Loucy (cell line): ENCODE results near the gene ILF3.

Experiments
- H2AFZ ChIP-seq: fragments of 200-600 bp; sonication (generic); 2 replicates; pipeline ENCODE4 v1.6.0; 2016; ENCODE audit warnings: antibody characterized with exemption, mild to moderate bottlenecking, low read length, moderate library complexity
- H3F3A ChIP-seq: fragments of 200-600 bp; 2 replicates; pipeline ENCODE4 v1.6.0; 2016; ENCODE audit warnings: antibody characterized with exemption, low read depth, mild to moderate bottlenecking
- H3K27me3 ChIP-seq: fragments of 200-600 bp; sonication (generic); 2 replicates; pipeline ENCODE4 v1.6.1; 2014; ENCODE audit warnings: low read length, mild to moderate bottlenecking; ENCODE audit not compliant: insufficient read depth, poor library complexity, severe bottlenecking
- H3K36me3 ChIP-seq: fragments of 200-600 bp; sonication (generic); 2 replicates; pipeline ENCODE4 v1.6.1; 2016; ENCODE audit warnings: low read length; ENCODE audit not compliant: insufficient read depth
- H3K4me1 ChIP-seq: fragments of 200-600 bp; sonication (generic); 2 replicates; pipeline ENCODE4 v1.5.1; 2014; ENCODE audit warnings: low read length, mild to moderate bottlenecking; ENCODE audit not compliant: insufficient read depth, poor library complexity, severe bottlenecking
- H3K4me2 ChIP-seq: fragments of 200-600 bp; sonication (generic); 2 replicates; pipeline ENCODE4 v1.6.0; 2014; ENCODE audit warnings: antibody characterized with exemption, low read length, low read depth, mild to moderate bottlenecking; ENCODE audit not compliant: poor library complexity, severe bottlenecking
- H3K4me3 ChIP-seq: fragments of 200-600 bp; sonication (generic); 2 replicates; pipeline ENCODE4 v1.5.1; 2014; ENCODE audit warnings: low read length, mild to moderate bottlenecking, mixed read lengths; ENCODE audit not compliant: poor library complexity, severe bottlenecking
- H3K79me2 ChIP-seq: fragments of 200-600 bp; sonication (generic); 2 replicates; pipeline ENCODE4 v1.6.1; 2014; ENCODE audit warnings: low read length; ENCODE audit not compliant: insufficient read depth
- H3K9ac ChIP-seq: fragments of 200-600 bp; sonication (generic); 2 replicates; pipeline ENCODE4 v1.6.0; 2014; ENCODE audit warnings: mild to moderate bottlenecking, low read depth, low read length, moderate library complexity; ENCODE audit not compliant: poor library complexity, severe bottlenecking
- H3K9me2 ChIP-seq: fragments of 200-600 bp; sonication (generic); replicated peaks from 2 replicates; pipeline ENCODE4 v1.6.1; 2016; ENCODE audit warnings: low read depth, low read length, mixed read lengths
- H3K9me3 ChIP-seq: fragments of 200-600 bp; sonication (generic); 2 replicates; pipeline ENCODE4 v1.6.1; 2014; ENCODE audit warnings: mild to moderate bottlenecking, antibody characterized with exemption, low read length, low read depth; ENCODE audit not compliant: insufficient read depth
- H4K20me1 ChIP-seq: fragments of 200-600 bp; sonication (generic); 2 replicates; pipeline ENCODE4 v1.6.0; 2014; ENCODE audit warnings: antibody characterized with exemption, low read length, mild to moderate bottlenecking; ENCODE audit not compliant: insufficient read depth, poor library complexity, severe bottlenecking
- EZH2phosphoT487 ChIP-seq: fragments of 200-600 bp; IDR thresholded peaks from 2 replicates; pipeline ENCODE4 v1.6.1; 2018; ENCODE audit warnings: antibody characterized with exemption, mild to moderate bottlenecking, moderate library complexity, borderline replicate concordance
- TF ChIP-seq, protein P1 (sequence below): fragments of 200-600 bp; sonication (generic); conservative IDR thresholded peaks from 2 replicates; pipeline ENCODE4 v1.5.1; 2014; ENCODE audit warnings: mild to moderate bottlenecking, antibody characterized with exemption, low read length

The ILF3 gene

DNA sequence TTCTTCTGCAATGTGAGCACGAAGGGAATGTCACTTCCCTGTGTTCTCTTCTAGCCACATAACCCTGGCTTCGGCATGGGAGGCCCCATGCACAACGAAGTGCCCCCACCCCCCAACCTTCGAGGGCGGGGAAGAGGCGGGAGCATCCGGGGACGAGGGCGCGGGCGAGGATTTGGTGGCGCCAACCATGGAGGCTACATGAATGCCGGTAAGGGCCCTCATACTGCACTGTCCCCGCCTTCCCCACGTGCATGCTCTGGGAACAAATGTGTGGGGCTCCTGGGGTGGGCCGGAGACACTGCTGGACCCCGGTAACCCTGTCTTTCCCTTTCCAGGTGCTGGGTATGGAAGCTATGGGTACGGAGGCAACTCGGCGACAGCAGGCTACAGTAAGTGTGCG, 29.4 kb downstream of the ILF3 start:
- Histone ChIP-seq H3K4me1 (no peaks in the 10 kb centered on the region), H3K4me3 (no peak overlapping the region), H3K9me2 (no peaks in the 10 kb centered on the region), H3K4me2 (no peak overlapping the region), H3K79me2 (peaks cover 21% of the 10 kb centered on the region; the same call in 1 of the 2 replicates), H2AFZ (no peak overlapping the region), H3K27me3 (no peaks in the 10 kb centered on the region), H4K20me1 (peaks cover 44% of the 10 kb centered on the region), H3K36me3 (peaks cover 99% of the 10 kb centered on the region; the same call in 1 of the 2 replicates), H3K9me3 (no peaks in the 10 kb centered on the region), H3K9ac (no peak overlapping the region), H3F3A (no peaks in the 10 kb centered on the region)
- TF ChIP-seq EZH2phosphoT487, result no peak
- TF ChIP-seq, protein P1, sequence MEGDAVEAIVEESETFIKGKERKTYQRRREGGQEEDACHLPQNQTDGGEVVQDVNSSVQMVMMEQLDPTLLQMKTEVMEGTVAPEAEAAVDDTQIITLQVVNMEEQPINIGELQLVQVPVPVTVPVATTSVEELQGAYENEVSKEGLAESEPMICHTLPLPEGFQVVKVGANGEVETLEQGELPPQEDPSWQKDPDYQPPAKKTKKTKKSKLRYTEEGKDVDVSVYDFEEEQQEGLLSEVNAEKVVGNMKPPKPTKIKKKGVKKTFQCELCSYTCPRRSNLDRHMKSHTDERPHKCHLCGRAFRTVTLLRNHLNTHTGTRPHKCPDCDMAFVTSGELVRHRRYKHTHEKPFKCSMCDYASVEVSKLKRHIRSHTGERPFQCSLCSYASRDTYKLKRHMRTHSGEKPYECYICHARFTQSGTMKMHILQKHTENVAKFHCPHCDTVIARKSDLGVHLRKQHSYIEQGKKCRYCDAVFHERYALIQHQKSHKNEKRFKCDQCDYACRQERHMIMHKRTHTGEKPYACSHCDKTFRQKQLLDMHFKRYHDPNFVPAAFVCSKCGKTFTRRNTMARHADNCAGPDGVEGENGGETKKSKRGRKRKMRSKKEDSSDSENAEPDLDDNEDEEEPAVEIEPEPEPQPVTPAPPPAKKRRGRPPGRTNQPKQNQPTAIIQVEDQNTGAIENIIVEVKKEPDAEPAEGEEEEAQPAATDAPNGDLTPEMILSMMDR, result no peak

DNA sequence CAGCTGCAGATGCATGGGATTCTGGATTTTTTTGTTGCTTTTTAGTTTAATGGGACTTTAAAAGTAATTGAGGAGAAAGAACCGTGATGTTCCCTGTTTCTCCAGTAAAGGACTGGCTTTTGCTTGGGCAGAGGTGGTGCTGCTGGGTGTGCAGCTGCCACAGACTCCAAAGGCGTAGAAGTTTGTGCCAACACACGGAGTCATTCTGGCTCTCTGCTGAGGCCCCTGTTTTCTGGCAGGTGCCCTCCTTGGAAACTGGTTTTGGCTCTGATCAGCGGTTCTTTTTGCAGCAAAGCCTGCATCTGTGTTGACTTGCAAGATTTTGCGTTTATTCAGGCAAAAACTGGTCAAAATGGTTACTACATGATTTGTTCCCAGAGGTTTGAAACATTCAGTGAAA, 31.1 kb downstream of the ILF3 start:
- no peaks in the 10 kb centered on the region for H3K4me1 ChIP-seq
- H4K20me1 ChIP-seq, result peaks cover 36% of the 10 kb centered on the region
- H3K9me2 ChIP-seq, result no peaks in the 10 kb centered on the region
- H3K36me3 ChIP-seq, result peaks cover 99% of the 10 kb centered on the region; the same call in 1 of the 2 replicates
- H3K9me3 ChIP-seq, result no peaks in the 10 kb centered on the region
- H3K79me2 ChIP-seq, result peaks cover 12% of the 10 kb centered on the region; the same call in 1 of the 2 replicates
- H3K27me3 ChIP-seq, result no peaks in the 10 kb centered on the region
- H3K4me2 ChIP-seq, result no peak overlapping the region
- no peaks in the 10 kb centered on the region for H3F3A ChIP-seq
- H3K4me3 ChIP-seq, result no peak overlapping the region
- no peak overlapping the region for H2AFZ ChIP-seq
- H3K9ac ChIP-seq, result no peak overlapping the region
- TF ChIP-seq EZH2phosphoT487, result no peak
- TF ChIP-seq, protein P1, result no peak

DNA sequence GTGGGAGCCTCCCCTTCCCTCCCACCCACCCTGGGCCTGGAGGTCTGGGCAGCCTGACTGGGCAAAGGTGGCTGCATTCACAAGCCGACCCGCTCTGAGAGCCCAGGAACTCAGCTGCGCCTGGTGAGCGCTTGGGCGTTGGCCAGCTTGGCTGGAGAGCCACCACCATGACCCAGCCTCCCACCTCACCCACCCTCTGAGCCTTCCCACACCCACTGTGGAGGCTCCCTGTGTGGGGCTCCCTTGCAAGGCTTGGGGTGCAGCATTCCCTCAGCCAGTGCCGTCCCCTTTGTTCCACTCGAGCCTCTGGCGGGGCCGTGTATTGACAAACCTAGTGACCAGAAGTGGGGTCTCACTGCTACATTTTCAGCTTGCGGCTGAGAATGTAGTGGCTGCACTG, 32.0 kb downstream of the ILF3 start:
- Histone ChIP-seq H4K20me1 (peaks cover 34% of the 10 kb centered on the region), H3K4me3 (no peak overlapping the region), H3K9ac (no peak overlapping the region), H3K27me3 (no peaks in the 10 kb centered on the region), H2AFZ (no peak overlapping the region), H3K36me3 (peaks cover 99% of the 10 kb centered on the region; the same call in 1 of the 2 replicates), H3F3A (no peaks in the 10 kb centered on the region), H3K79me2 (peaks cover 3% of the 10 kb centered on the region; the same call in 1 of the 2 replicates), H3K9me3 (no peaks in the 10 kb centered on the region), H3K4me2 (no peak overlapping the region), H3K9me2 (no peaks in the 10 kb centered on the region), H3K4me1 (no peaks in the 10 kb centered on the region)
- no peak for TF ChIP-seq EZH2phosphoT487
- TF ChIP-seq, protein P1, result no peak
